HG03575 (cell line): ENCODE results near the gene SEC14L2.

Source experiments
- ATAC-seq: cut with Tn5 transposase; IDR thresholded peaks from one replicate; pipeline ENCODE4 v1.9.1; 2021; ENCODE audit not compliant: unreplicated experiment, insufficient number of reproducible peaks, low FRiP score; ENCODE audit errors: extremely low read depth

The SEC14L2 gene

GRCh38 chr22:30396871-30397655 is at the start of gene SEC14L2:
SEC14L2 (plus strand) TSS chr22:30397018; CDS start chr22:30397117, 99 bp downstream.
- no peak for ATAC-seq

- no peak for ATAC-seq
These were observed 49.4 kb upstream of the SEC14L2 start for GRCh38 chr22:30347255-30347892.

- ATAC-seq: no peak
These were observed 48.4 kb upstream of the SEC14L2 start for GRCh38 chr22:30348404-30348803.

DNA sequence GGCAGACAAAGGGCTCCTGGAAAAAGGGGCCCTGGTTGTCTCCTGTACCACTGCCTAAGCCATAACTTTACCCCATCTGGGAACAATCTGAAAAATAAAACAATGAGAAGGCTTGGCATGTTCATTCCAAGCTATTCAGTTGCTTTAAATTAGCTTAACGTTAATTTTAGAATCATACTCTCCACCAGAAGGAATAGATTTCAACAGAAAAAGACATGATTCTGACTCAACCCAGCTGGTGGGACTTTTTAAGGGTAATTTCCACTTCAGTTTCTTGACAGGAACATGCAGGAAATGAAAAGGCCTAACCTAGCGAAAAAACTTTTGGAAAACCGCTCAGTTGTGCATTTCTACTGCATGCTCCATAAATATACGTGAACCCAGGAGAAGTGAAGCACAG is 48.0 kb upstream of the SEC14L2 start:
- no peak for ATAC-seq

DNA sequence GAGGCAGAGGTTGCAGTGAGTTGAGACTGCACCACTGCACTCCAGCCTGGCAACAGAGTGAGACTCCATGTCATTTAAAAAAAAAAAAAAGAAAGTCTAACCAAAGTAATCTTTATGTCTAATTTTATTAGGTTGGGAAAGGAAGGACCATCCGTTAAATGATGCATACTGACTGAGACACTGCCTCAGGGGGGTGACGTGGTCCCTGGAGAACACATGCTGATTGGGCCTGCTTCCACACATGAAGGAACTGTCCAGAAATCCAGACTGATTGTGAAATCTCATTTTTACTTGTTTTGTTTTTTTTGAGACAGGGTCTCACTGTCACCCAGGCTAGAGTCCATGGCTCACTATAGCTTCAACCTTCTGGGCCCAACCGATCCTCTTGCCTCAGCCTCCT is 45.6 kb upstream of the SEC14L2 start:
- ATAC-seq: no peak

DNA sequence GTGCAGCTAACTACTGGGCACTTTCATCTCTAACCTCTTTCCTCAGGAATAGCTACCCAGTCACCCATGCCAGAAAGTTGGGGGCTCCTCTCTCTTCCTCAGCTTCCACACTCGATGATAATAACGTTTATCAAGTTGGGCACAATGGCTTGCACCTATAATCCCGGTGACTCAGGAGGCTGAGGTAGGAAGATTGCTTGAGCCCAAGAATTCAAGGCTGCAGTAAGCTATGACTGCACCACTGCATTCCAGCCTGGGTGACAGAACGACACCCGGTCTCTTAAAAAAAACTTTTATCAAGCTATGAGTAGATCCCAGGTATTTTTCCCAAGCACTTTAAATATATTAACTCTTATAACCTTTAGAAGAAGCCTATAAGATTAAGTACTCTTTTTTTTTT is 42.2 kb upstream of the SEC14L2 start:
- ATAC-seq: no peak

GRCh38 chr22:30356449-30357235 is 40.2 kb upstream of the SEC14L2 start, which contains the start of the genes CCDC157 and SF3A1:
CCDC157 (plus strand) TSS chr22:30357007; CDS start chr22:30366001, 8,994 bp downstream.
SF3A1 (minus strand) TSS chr22:30356894; CDS start chr22:30356792, 102 bp downstream.
- ATAC-seq: no peak

DNA sequence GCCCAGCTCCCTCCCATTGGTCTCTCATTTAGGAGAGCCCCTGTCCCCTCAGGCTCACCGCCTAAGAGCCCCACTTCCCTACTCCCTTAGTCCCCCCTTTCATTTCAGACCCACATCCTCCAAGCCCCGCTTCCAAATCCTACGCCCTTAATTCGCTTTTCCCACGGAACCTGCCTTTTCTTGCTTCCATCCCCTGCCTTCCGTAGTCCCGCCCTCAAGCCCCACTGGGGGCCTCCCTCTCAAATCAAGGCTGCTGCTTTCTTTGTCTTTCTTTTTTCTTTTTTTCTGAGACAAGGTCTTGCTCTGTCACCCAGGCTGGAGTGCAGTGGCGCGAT is 39.6 kb upstream of the SEC14L2 start:
- ATAC-seq: no peak

DNA sequence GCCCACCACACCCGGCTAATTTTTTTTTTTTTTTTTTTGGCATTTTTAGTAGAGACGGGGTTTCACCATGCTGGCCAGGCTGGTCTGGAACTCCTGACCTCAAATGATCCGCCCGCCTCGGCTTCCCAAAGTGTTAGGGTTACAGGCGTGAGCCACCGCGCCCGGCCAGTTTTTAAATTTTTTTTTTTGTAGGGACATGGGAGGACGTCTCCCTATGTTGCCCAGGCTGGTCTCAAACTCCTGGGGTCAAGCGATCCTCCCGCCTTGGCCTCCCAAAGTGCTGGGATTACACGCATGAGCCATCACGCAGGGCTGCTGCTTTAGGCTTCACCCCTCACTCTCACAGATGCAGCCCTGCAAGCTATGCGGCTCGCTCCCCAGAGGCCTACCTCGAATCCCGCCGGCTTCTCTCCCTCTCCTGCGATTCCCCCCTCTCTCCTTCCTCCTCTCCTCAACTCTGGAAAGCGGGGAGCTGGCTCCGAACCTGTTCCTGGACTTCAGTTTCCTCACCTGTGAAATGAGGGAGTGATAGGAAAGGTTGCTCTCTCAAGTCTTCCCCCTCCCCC is 39.1 kb upstream of the SEC14L2 start:
- ATAC-seq: no peak

DNA sequence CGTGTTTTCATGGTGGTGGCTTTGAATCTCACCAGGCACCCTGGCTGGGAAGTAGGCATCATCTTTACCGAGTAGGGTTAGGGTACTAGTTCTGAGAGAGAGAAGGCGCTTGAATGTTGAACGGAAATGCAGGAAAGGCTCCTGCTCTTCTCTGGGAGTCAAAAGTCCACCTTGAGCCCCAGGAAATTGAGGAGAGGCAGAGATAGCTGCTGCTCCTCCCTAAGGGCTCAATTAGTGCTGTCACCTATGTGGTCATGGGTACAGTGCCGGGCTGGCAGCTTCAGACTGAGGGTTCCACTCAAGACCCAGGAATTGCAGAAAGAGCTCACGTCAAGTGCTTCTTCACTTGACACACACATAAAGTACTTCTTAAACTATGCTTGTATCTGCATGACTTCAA is 38.3 kb upstream of the SEC14L2 start:
- no peak for ATAC-seq

GRCh38 chr22:30361916-30362650 is 34.7 kb upstream of the SEC14L2 start:
- ATAC-seq: no peak

GRCh38 chr22:30362651-30363281 is 34.1 kb upstream of the SEC14L2 start:
- ATAC-seq: no peak

- no peak for ATAC-seq
These were observed 30.9 kb upstream of the SEC14L2 start for GRCh38 chr22:30365891-30366290.

GRCh38 chr22:30368420-30368819 is 28.4 kb upstream of the SEC14L2 start:
- ATAC-seq: no peak

DNA sequence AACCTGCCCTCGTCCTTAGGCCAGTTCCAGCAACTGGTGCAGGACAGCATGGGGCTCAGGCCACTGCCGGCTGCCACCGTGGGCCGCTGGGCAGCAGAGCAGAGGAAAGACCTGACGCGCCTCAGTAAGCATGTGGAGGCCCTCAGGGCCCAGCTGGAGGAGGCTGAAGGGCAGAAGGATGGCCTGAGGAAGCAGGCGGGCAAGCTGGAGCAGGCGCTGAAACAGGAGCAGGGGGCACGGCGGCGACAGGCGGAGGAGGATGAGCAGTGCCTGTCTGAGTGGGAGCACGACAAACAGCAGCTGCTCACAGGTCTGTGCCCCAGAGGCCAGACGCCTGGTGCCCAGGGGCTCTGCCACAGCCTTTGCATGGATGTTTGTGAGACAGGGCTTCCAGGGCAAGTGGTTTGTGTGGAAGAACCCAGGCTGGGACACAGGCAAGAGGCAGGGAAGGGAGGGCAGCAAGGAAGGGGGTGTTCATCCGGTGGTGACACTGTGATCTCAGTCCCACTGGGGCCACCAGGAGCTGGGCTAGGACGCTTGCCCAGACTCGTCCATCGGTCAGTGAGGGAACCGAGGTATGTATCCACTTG is 26.1 kb upstream of the SEC14L2 start:
- no peak for ATAC-seq

GRCh38 chr22:30371321-30371720 is 25.5 kb upstream of the SEC14L2 start:
- no peak for ATAC-seq

GRCh38 chr22:30371981-30372380 is 24.8 kb upstream of the SEC14L2 start:
- ATAC-seq: no peak

DNA sequence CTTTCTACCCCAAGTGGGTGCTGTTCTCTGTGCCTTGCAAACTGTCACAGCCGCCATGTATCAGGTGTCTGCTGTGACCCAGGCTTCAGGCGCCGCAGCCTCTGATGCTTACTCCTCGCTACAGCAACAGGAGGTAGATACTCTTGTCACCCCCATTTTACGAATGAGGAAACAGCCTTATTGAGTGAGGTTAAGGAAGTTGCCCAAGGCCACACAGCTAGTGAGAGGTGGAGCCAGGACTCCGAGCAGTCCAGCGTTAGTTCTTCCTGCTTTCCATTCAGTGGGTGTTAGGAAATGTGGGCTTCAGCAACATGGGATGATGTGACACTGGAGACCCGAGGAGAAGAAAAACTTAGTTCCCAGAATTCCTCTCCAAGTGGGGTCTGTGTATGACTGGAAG is 23.9 kb upstream of the SEC14L2 start:
- no peak for ATAC-seq
